ENCODE results near the gene RPAP2.
"Not testable (repeated sequence)": the region's sequence is repeated elsewhere in the genome, so short reads cannot be mapped to it uniquely, and the experiment has no call there.

Gene RPAP2

GRCh38 chr1:92377991-92378390 lies 79.1 kb downstream of the RPAP2 start:
- not testable (repeated sequence) for DNase-seq

- DNase-seq, result no peak
Observed at GRCh38 chr1:92380867-92381266, 82.0 kb downstream of the RPAP2 start.

- DNase-seq, result not testable (repeated sequence)
Observed at GRCh38 chr1:92393966-92394365, 95.1 kb downstream of the RPAP2 start.

- no peak for DNase-seq
Observed at GRCh38 chr1:92398519-92398918, 99.7 kb downstream of the RPAP2 start.

GRCh38 chr1:92399076-92399475 lies 100.2 kb downstream of the RPAP2 start:
- DNase-seq, result no peak

- no peak for DNase-seq
Observed at GRCh38 chr1:92404661-92405060, 105.8 kb downstream of the RPAP2 start.

GRCh38 chr1:92408825-92409224 lies 110.0 kb downstream of the RPAP2 start:
- no peak for DNase-seq

- DNase-seq, result no peak
Observed at GRCh38 chr1:92409946-92410549, 111.2 kb downstream of the RPAP2 start.

GRCh38 chr1:92410706-92411105 lies 111.8 kb downstream of the RPAP2 start:
- DNase-seq, result no peak

- peak; percentile 2 for DNase-seq
Observed at GRCh38 chr1:92411511-92411910, 112.7 kb downstream of the RPAP2 start.

GRCh38 chr1:92419642-92420041 lies 120.8 kb downstream of the RPAP2 start:
- no peak for DNase-seq

- no peak for DNase-seq
Observed at GRCh38 chr1:92424381-92424780, 125.5 kb downstream of the RPAP2 start.

GRCh38 chr1:92425617-92426016 lies 126.8 kb downstream of the RPAP2 start:
- DNase-seq, result no peak

- DNase-seq, result no peak
Observed at GRCh38 chr1:92430030-92430429, 131.2 kb downstream of the RPAP2 start.

- not testable (repeated sequence) for DNase-seq
Observed at GRCh38 chr1:92434572-92434971, 135.7 kb downstream of the RPAP2 start.

GRCh38 chr1:92439291-92439690 lies 140.4 kb downstream of the RPAP2 start:
- no peak for DNase-seq

GRCh38 chr1:92441316-92441696 lies 142.4 kb downstream of the RPAP2 start:
- DNase-seq, result no peak

- DNase-seq, result no peak
Observed at GRCh38 chr1:92441697-92442342, 143.0 kb downstream of the RPAP2 start.

GRCh38 chr1:92442351-92442750 lies 143.5 kb downstream of the RPAP2 start:
- DNase-seq, result no peak

GRCh38 chr1:92443893-92444292 lies 145.0 kb downstream of the RPAP2 start:
- DNase-seq, result no peak

- no peak for DNase-seq
Observed at GRCh38 chr1:92444351-92444750, 145.5 kb downstream of the RPAP2 start.

GRCh38 chr1:92445865-92446264 lies 147.0 kb downstream of the RPAP2 start:
- no peak for DNase-seq

- DNase-seq, result peak; percentile 20
Observed at GRCh38 chr1:92446546-92446945, 147.7 kb downstream of the RPAP2 start.

GRCh38 chr1:92447033-92447681 lies 148.3 kb downstream of the RPAP2 start:
- DNase-seq, result no peak

Measured in amniotic stem cell (primary cell).